ENCODE data around the gene GPA33. TPM values are rescaled to one million over a fixed set of nuclear protein-coding genes. Genes with fewer than 3 reads are reported as not detected.

GPA33 gene
- polyA plus RNA-seq, 1 donor from 2014 or later: 0.14 TPM

- Histone ChIP-seq H4K20me1 (ENCODE audit: insufficient read depth) (no peaks in the 10 kb centered on the region), H3K79me2 (replicated peaks; ENCODE audit: insufficient read depth, low read length) (no peaks in the 10 kb centered on the region), H3K4me2 (ENCODE audit: low read length) (no peak overlapping the region), H3K4me3 (ENCODE audit: low read length) (no peak overlapping the region), H3K36me3 (ENCODE audit: insufficient read depth, low read length) (no peaks in the 10 kb centered on the region), H3F3A (ENCODE audit: insufficient read depth, low read length, poor library complexity, severe bottlenecking) (no peaks in the 10 kb centered on the region), H3K9me3 (ENCODE audit: low read length) (no peaks in the 10 kb centered on the region), H3K27ac (ENCODE audit: low read length) (no peak overlapping the region), H3K9ac (ENCODE audit: low read length) (no peak overlapping the region), H3K27me3 (ENCODE audit: insufficient read depth, low read depth, low read length) (peaks cover 11% of the 10 kb centered on the region), H3K9me2 (ENCODE audit: insufficient read depth, low read length) (no peaks in the 10 kb centered on the region), H2AFZ (ENCODE audit: low read depth, low read length) (no peak overlapping the region)
- TF ChIP-seq RAD21 (conservative IDR thresholded peaks at IDR 0.05) (no peak), EP300 (conservative IDR thresholded peaks at IDR 0.05; ENCODE audit: poor library complexity, severe bottlenecking) (no peak), MXI1 (conservative IDR thresholded peaks at IDR 0.05; ENCODE audit: poor library complexity, severe bottlenecking) (no peak), POLR2AphosphoS5 (IDR thresholded peaks at IDR 0.05) (no peak), REST (IDR thresholded peaks at IDR 0.05; ENCODE audit: borderline replicate concordance) (no peak), CTCF (IDR thresholded peaks at IDR 0.05; ENCODE audit: poor library complexity, severe bottlenecking) (no peak), SMC3 (conservative IDR thresholded peaks at IDR 0.05; ENCODE audit: poor library complexity) (no peak), TAF1 (IDR thresholded peaks at IDR 0.05; ENCODE audit: low read depth) (no peak), EZH2 (IDR thresholded peaks at IDR 0.05; ENCODE audit: borderline replicate concordance, insufficient read depth, low read length, poor library complexity, severe bottlenecking) (no peak)
Measured at GRCh38 chr1:167126811-167127210, 36.6 kb upstream of the GPA33 start.

GRCh38 chr1:167126317-167126716, 36.1 kb upstream of the GPA33 start:
- Histone ChIP-seq H3K9me3 (ENCODE audit: low read length) (no peaks in the 10 kb centered on the region), H3K4me2 (ENCODE audit: low read length) (no peak overlapping the region), H3K36me3 (ENCODE audit: insufficient read depth, low read length) (no peaks in the 10 kb centered on the region), H3K4me3 (ENCODE audit: low read length) (no peak overlapping the region), H3K27ac (ENCODE audit: low read length) (no peak overlapping the region), H3K9ac (ENCODE audit: low read length) (no peak overlapping the region), H3K9me2 (ENCODE audit: insufficient read depth, low read length) (no peaks in the 10 kb centered on the region), H2AFZ (ENCODE audit: low read depth, low read length) (no peak overlapping the region), H3K27me3 (ENCODE audit: insufficient read depth, low read depth, low read length) (peaks cover 16% of the 10 kb centered on the region), H3F3A (ENCODE audit: insufficient read depth, low read length, poor library complexity, severe bottlenecking) (no peaks in the 10 kb centered on the region), H3K79me2 (replicated peaks; ENCODE audit: insufficient read depth, low read length) (no peaks in the 10 kb centered on the region), H4K20me1 (ENCODE audit: insufficient read depth) (no peaks in the 10 kb centered on the region)
- TF ChIP-seq EP300 (conservative IDR thresholded peaks at IDR 0.05; ENCODE audit: poor library complexity, severe bottlenecking) (no peak), POLR2AphosphoS5 (IDR thresholded peaks at IDR 0.05) (no peak), EZH2 (IDR thresholded peaks at IDR 0.05; ENCODE audit: borderline replicate concordance, insufficient read depth, low read length, poor library complexity, severe bottlenecking) (no peak)

Data from neural cell (in vitro differentiated cells).